ENCODE results near the gene VWA8.

VWA8 gene

DNA sequence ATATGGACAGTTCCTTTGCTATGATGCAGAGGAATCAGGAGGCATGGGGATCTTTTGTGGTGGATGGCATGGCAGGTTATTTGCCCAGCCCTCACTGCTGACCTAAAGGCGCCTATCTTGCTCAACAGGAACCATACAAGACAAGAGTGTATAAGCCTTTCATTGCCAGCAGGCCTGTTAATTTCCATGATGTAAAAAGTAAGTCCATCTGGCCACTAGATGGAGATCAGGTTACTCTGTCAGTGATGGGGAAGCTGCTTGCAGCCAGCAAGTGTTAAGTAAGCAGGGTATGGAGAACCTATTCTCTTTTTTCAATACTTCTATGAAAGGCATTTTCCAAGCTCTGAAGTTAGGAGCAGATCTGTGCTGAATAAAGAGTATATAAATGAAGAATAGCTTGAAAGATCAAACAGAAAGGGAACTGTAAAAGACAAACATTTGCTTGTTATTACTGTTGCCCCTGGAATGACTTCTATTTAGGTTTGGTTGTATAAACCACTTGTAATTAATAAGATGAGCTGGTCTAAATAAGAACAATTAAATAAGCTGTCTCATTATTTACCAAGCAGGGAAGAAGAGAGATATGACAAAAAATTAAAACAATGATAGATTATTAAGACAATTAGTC lies 292.7 kb downstream of the VWA8 start:
- H3K9me3 ChIP-seq (ENCODE audit: control insufficient read depth, insufficient read depth, low read length) = no peaks in the 10 kb centered on the region
- no peaks in the 10 kb centered on the region for H3K4me1 ChIP-seq (ENCODE audit: control insufficient read depth, insufficient read depth, low read length)
- no peak overlapping the region for H3K9ac ChIP-seq (ENCODE audit: low read depth, low read length)
- H3K27me3 ChIP-seq (ENCODE audit: control insufficient read depth, insufficient read depth, low read length) = no peaks in the 10 kb centered on the region
- H3K4me3 ChIP-seq (ENCODE audit: low read depth, low read length) = no peak overlapping the region
- H3K36me3 ChIP-seq (ENCODE audit: control insufficient read depth, insufficient read depth, low read length) = no peaks in the 10 kb centered on the region

DNA sequence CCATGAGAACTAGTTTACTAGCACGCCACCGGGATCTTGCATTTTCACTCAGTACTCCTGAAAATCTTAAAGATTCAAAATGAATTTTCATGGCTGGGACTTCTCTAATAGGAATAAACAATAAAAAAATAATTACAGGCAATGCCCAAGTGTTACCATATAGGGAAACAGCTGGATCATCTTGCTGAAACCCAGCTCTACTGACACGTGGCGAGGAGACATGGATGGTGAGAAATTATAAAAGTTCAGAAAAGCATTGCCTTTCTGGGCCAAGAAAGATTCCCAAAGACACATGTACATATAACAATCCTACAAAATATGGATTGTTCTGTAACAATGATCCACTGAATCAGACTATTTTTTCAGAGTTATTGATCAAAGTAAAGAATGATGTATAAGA lies 294.3 kb downstream of the VWA8 start:
- no peaks in the 10 kb centered on the region for H3K9me3 ChIP-seq (ENCODE audit: control insufficient read depth, insufficient read depth, low read length)
- H3K36me3 ChIP-seq (ENCODE audit: control insufficient read depth, insufficient read depth, low read length) = no peaks in the 10 kb centered on the region
- H3K4me3 ChIP-seq (ENCODE audit: low read depth, low read length) = no peak overlapping the region
- no peaks in the 10 kb centered on the region for H3K4me1 ChIP-seq (ENCODE audit: control insufficient read depth, insufficient read depth, low read length)
- H3K27me3 ChIP-seq (ENCODE audit: control insufficient read depth, insufficient read depth, low read length) = no peaks in the 10 kb centered on the region
- no peak overlapping the region for H3K9ac ChIP-seq (ENCODE audit: low read depth, low read length)

DNA sequence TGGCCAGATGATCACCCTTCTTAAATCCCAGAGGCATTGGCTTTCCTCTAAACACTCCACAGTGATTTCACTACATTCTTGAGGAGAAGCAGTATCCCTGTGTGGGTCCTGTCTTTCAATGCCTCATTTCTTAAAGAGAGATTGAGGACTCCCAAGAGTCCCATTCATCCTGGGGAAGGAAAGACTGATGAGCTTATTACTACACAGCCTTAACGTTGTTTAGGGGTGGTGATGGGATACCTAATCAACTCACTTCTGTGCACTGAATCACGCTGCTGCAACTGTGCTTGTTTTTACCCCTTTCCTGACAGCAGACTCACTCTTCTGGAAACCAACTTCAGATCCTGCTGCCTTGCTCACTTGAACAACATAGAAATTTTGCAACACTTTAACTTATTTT lies 300.5 kb downstream of the VWA8 start:
- H3K9ac ChIP-seq (ENCODE audit: low read depth, low read length) = no peak overlapping the region
- no peaks in the 10 kb centered on the region for H3K9me3 ChIP-seq (ENCODE audit: control insufficient read depth, insufficient read depth, low read length)
- H3K4me1 ChIP-seq (ENCODE audit: control insufficient read depth, insufficient read depth, low read length) = no peaks in the 10 kb centered on the region
- H3K36me3 ChIP-seq (ENCODE audit: control insufficient read depth, insufficient read depth, low read length) = no peaks in the 10 kb centered on the region
- H3K4me3 ChIP-seq (ENCODE audit: low read depth, low read length) = no peak overlapping the region
- no peaks in the 10 kb centered on the region for H3K27me3 ChIP-seq (ENCODE audit: control insufficient read depth, insufficient read depth, low read length)

DNA sequence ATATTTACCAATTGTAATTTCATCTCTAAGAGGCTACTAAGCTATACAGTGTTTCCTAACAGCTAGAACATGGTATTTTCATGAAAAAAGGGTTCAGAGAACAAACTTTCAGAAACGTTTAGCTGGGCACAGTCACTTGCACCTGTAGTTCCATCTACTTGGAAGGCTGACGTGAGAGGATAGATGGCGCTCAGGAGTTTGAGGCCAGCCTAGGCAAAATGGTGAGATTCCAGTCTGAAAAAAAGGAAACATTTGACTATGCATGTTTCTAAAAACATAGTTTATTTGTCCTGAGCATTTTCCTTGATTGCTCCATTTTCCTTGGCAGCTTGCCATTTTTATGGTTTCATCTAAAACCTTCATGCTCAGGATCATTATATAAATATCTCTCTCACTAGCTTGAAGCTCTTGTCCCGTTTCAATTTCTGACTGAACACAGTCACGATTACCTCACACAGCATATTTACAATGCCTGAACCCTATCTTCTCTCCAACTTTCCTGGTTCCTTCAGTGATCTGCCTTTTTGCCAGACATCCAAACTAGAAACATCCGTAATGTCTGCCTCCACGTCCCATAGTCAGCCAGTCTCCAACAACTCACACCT lies 302.8 kb downstream of the VWA8 start:
- Histone ChIP-seq H3K9me3 (ENCODE audit: control insufficient read depth, insufficient read depth, low read length) (no peaks in the 10 kb centered on the region), H3K36me3 (ENCODE audit: control insufficient read depth, insufficient read depth, low read length) (no peaks in the 10 kb centered on the region), H3K9ac (ENCODE audit: low read depth, low read length) (no peak overlapping the region), H3K4me3 (ENCODE audit: low read depth, low read length) (no peak overlapping the region), H3K4me1 (ENCODE audit: control insufficient read depth, insufficient read depth, low read length) (no peaks in the 10 kb centered on the region), H3K27me3 (ENCODE audit: control insufficient read depth, insufficient read depth, low read length) (no peaks in the 10 kb centered on the region)

DNA sequence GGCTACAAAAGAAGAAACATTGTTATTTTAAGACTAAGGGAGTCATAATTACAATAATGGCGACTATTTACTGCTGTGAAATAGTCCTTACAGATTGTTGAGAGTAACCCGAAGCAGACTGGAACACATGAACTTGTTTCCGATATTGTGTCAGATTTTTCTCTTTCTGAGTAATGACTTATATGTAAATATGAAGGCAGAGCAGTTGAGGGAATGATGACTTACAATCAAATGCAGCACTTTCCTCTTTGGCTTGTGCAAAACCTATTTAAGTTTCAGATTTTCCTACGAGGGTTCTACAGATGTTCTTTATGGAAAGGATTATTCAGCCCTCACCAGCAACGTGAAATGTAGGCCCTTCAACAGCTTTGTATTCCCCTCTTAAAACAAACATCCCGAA lies 304.9 kb downstream of the VWA8 start:
- Histone ChIP-seq H3K27me3 (ENCODE audit: control insufficient read depth, insufficient read depth, low read length) (no peaks in the 10 kb centered on the region), H3K36me3 (ENCODE audit: control insufficient read depth, insufficient read depth, low read length) (no peaks in the 10 kb centered on the region), H3K4me1 (ENCODE audit: control insufficient read depth, insufficient read depth, low read length) (no peaks in the 10 kb centered on the region), H3K9ac (ENCODE audit: low read depth, low read length) (no peak overlapping the region), H3K9me3 (ENCODE audit: control insufficient read depth, insufficient read depth, low read length) (no peaks in the 10 kb centered on the region), H3K4me3 (ENCODE audit: low read depth, low read length) (no peak overlapping the region)

DNA sequence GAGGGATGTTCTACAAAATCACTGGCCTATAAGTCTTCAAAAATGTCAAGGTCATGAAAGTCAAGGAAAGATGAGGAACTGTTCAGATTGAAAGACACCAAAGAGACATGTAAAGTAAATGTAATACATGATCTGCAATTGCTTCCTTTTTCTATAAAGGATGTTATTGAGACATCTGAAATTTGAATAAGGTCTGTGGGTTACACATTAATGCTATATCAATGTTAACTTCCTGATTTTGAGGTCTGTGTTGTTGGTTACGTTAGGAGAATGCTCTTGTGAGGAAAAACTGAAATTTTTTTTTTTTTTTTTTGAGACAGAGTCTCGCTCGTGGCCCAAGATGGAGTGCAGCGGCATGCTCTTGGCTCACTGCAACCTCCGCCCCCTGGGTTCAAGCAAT lies 306.1 kb downstream of the VWA8 start:
- Histone ChIP-seq H3K4me3 (ENCODE audit: low read depth, low read length) (no peak overlapping the region), H3K9me3 (ENCODE audit: control insufficient read depth, insufficient read depth, low read length) (no peaks in the 10 kb centered on the region), H3K4me1 (ENCODE audit: control insufficient read depth, insufficient read depth, low read length) (no peaks in the 10 kb centered on the region), H3K9ac (ENCODE audit: low read depth, low read length) (no peak overlapping the region), H3K36me3 (ENCODE audit: control insufficient read depth, insufficient read depth, low read length) (no peaks in the 10 kb centered on the region), H3K27me3 (ENCODE audit: control insufficient read depth, insufficient read depth, low read length) (no peaks in the 10 kb centered on the region)

DNA sequence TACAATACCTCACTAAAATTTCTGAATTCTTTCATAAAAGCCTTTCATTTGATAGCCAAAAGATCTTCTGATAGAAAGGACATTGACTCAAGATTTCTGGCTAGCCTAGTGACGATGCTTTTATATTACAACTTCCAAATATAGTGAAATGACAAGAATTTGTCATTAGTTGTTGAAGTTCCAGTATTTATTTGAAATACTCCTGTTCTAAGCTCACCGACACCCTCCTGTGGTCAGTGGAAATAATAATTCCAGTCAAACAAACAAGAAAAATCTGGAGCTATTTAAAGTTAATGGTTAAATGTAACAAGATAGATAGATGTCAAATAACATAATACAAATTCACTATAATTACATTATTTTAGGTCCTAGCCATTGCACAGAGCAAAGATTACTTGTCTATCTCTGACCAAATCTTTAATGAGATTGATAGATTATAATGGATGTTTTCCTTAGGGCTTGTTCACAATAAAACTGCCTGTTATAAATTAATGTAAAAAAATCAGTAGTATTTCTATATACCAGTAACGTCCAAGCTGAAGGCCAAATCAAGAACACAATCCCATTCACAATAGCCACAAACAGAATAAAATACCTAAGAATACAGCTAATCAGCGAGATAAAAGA lies 308.1 kb downstream of the VWA8 start:
- H3K9ac ChIP-seq (ENCODE audit: low read depth, low read length) = no peak overlapping the region
- H3K4me1 ChIP-seq (ENCODE audit: control insufficient read depth, insufficient read depth, low read length) = no peaks in the 10 kb centered on the region
- H3K9me3 ChIP-seq (ENCODE audit: control insufficient read depth, insufficient read depth, low read length) = no peaks in the 10 kb centered on the region
- no peaks in the 10 kb centered on the region for H3K27me3 ChIP-seq (ENCODE audit: control insufficient read depth, insufficient read depth, low read length)
- H3K4me3 ChIP-seq (ENCODE audit: low read depth, low read length) = no peak overlapping the region
- H3K36me3 ChIP-seq (ENCODE audit: control insufficient read depth, insufficient read depth, low read length) = no peaks in the 10 kb centered on the region

DNA sequence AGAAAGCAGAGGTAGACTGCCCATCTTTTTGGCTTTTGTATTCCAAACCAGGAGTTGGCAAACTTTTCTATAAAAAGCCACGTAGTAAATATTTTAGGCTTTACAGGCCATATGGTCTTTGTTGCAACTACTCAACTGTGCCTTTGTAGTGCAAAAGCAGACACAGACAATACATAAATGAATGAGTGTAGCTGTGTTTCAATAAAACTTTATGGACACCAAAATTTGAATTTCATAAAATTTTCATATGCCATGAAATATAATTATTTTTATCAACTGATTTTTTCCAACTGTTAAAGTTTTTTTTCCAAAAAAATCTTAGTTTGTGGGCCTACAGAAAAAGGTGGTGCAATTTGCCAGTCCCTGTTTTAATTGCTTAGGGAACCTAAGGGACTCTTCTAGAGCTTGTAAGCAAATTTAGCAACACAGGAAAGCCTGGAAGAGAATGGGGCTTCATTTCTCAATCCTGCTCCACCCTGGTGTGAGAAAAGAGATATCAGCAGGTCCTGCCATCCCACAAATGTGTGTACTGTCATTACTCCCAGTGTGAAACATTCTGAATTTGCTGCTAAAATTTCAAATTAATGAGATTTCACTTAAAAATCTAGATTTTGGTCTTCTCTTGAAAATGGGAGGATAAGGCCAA lies 309.4 kb downstream of the VWA8 start:
- H3K9ac ChIP-seq (ENCODE audit: low read depth, low read length) = no peak overlapping the region
- no peaks in the 10 kb centered on the region for H3K4me1 ChIP-seq (ENCODE audit: control insufficient read depth, insufficient read depth, low read length)
- H3K36me3 ChIP-seq (ENCODE audit: control insufficient read depth, insufficient read depth, low read length) = no peaks in the 10 kb centered on the region
- no peak overlapping the region for H3K4me3 ChIP-seq (ENCODE audit: low read depth, low read length)
- no peaks in the 10 kb centered on the region for H3K9me3 ChIP-seq (ENCODE audit: control insufficient read depth, insufficient read depth, low read length)
- no peaks in the 10 kb centered on the region for H3K27me3 ChIP-seq (ENCODE audit: control insufficient read depth, insufficient read depth, low read length)

DNA sequence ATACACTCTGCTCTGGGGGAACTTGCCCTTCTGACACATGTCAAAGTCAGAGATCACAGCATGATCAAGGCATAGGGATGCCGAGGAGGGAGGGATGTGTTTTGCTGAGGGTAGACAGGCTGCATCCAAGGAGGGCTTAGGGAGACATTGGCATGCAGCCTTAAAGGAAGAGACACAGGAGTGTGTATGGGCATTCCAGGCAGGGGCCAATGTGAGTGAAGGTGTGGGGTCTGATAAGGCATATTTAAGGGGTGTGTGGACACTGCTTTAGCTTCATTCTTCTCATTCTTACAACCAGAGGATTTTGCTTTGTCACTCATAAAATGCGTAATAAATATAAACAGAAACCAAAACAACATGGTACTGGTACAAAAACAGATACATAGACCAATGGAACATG lies 310.2 kb downstream of the VWA8 start:
- Histone ChIP-seq H3K36me3 (ENCODE audit: control insufficient read depth, insufficient read depth, low read length) (no peaks in the 10 kb centered on the region), H3K27me3 (ENCODE audit: control insufficient read depth, insufficient read depth, low read length) (no peaks in the 10 kb centered on the region), H3K4me1 (ENCODE audit: control insufficient read depth, insufficient read depth, low read length) (no peaks in the 10 kb centered on the region), H3K9ac (ENCODE audit: low read depth, low read length) (no peak overlapping the region), H3K9me3 (ENCODE audit: control insufficient read depth, insufficient read depth, low read length) (no peaks in the 10 kb centered on the region), H3K4me3 (ENCODE audit: low read depth, low read length) (no peak overlapping the region)

DNA sequence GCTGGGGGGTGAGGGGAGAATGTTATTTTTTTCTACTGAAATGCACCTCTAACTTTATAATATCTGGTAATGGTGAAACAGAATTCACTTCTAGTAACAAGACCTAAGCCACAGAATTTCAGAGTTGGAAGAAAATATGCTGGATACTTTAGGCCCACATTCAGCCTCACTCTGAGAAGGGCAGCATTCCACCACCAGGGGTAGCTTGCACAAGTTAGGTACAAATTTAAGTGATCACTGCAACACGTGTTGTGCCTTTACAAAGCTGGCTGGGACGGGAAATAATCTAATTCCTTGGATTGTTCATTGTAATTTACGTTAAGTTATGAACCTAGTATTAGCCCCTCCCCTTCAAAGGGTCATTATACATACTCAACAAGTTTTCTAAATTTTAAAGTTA lies 311.2 kb downstream of the VWA8 start:
- no peaks in the 10 kb centered on the region for H3K36me3 ChIP-seq (ENCODE audit: control insufficient read depth, insufficient read depth, low read length)
- no peaks in the 10 kb centered on the region for H3K9me3 ChIP-seq (ENCODE audit: control insufficient read depth, insufficient read depth, low read length)
- no peak overlapping the region for H3K4me3 ChIP-seq (ENCODE audit: low read depth, low read length)
- no peak overlapping the region for H3K9ac ChIP-seq (ENCODE audit: low read depth, low read length)
- no peaks in the 10 kb centered on the region for H3K27me3 ChIP-seq (ENCODE audit: control insufficient read depth, insufficient read depth, low read length)
- no peaks in the 10 kb centered on the region for H3K4me1 ChIP-seq (ENCODE audit: control insufficient read depth, insufficient read depth, low read length)

DNA sequence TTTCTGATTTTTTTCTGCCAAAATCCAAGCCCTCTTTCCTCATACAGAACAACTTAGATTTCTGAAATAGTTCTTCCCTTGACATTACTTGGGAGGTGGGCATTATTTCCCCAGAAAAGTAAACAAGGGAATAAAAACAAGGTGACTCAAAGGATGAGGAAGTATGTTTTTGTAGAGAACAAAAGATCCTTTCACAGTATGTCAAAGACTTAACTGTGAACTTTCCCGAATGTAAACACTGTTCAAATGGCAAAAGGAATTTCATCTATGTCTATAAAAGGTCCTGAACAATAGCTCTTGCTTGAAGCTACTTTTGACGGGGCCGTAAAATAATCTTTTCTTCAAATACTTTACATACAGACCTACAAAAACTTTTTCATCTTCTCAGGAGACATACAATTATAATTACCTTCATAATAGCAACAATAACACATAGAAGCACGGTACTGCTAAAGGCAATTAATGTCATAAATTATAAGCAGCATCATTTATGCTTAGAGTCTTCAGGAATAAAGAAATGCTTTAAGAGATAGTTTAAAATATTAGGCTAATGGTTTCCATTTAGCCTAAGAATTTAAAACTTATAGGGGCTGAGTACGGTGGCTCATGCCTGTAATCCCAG lies 312.5 kb downstream of the VWA8 start:
- Histone ChIP-seq H3K4me1 (ENCODE audit: control insufficient read depth, insufficient read depth, low read length) (no peaks in the 10 kb centered on the region), H3K4me3 (ENCODE audit: low read depth, low read length) (no peak overlapping the region), H3K27me3 (ENCODE audit: control insufficient read depth, insufficient read depth, low read length) (no peaks in the 10 kb centered on the region), H3K9ac (ENCODE audit: low read depth, low read length) (no peak overlapping the region), H3K9me3 (ENCODE audit: control insufficient read depth, insufficient read depth, low read length) (no peaks in the 10 kb centered on the region), H3K36me3 (ENCODE audit: control insufficient read depth, insufficient read depth, low read length) (no peaks in the 10 kb centered on the region)

Measured in iPS-15b (cell line).